Body of pancreas (tissue), 4 donors: ENCODE data around the gene THSD4.

ENCODE experiments used
- POLR2A ChIP-seq, 3 donors: fragments of 450-650 bp; IDR thresholded peaks; one replicate each; pipeline ENCODE4 v1.6.1; 2016; ENCODE audit warnings: antibody characterized with exemption in 3 of 3, mild to moderate bottlenecking in 2 of 3
- TF ChIP-seq, protein P1 (sequence below), 7 experiments: fragments of 450-650 bp in 4 of 7; fragments of 200-600 bp in 3 of 7; sonication (generic) in 3 of 7; IDR thresholded peaks; one replicate each; pipeline ENCODE4 v1.5.1; 2016 to 2019; ENCODE audit warnings: antibody characterized with exemption in 7 of 7

- TF ChIP-seq, protein P1, sequence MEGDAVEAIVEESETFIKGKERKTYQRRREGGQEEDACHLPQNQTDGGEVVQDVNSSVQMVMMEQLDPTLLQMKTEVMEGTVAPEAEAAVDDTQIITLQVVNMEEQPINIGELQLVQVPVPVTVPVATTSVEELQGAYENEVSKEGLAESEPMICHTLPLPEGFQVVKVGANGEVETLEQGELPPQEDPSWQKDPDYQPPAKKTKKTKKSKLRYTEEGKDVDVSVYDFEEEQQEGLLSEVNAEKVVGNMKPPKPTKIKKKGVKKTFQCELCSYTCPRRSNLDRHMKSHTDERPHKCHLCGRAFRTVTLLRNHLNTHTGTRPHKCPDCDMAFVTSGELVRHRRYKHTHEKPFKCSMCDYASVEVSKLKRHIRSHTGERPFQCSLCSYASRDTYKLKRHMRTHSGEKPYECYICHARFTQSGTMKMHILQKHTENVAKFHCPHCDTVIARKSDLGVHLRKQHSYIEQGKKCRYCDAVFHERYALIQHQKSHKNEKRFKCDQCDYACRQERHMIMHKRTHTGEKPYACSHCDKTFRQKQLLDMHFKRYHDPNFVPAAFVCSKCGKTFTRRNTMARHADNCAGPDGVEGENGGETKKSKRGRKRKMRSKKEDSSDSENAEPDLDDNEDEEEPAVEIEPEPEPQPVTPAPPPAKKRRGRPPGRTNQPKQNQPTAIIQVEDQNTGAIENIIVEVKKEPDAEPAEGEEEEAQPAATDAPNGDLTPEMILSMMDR (IDR thresholded peaks at IDR 0.05) = no peak
- TF ChIP-seq POLR2A (IDR thresholded peaks at IDR 0.05) = no peak
These were observed 157.7 kb downstream of the THSD4 start for GRCh38 chr15:71272932-71273331.
